Liver (tissue), 9 donors: ENCODE results near the gene USH2A. TPM values are rescaled to one million over a fixed set of nuclear protein-coding genes. Genes with fewer than 3 reads are reported as not detected.

Experiments used
- DNase-seq: peaks from one replicate; pipeline ENCODE4 v3.0.0-alpha.2; 2017; ENCODE audit warnings: low spot score
- H3K27ac ChIP-seq, 2 donors: one replicate each; pipeline ENCODE4 v1.7.0; 2013; ENCODE audit warnings: inconsistent platforms in 2 of 2, low read length in 2 of 2, control low read depth in 1 of 2, low read depth in 1 of 2, mild to moderate bottlenecking in 1 of 2
- H3K27me3 ChIP-seq, 4 donors: one replicate each; pipeline versions ENCODE4 v1.6.1 to v1.7.0; 2013; ENCODE audit warnings: low read length in 3 of 4, inconsistent platforms in 1 of 4, mild to moderate bottlenecking in 1 of 4, moderate library complexity in 1 of 4; ENCODE audit not compliant: control insufficient read depth in 4 of 4, insufficient read depth in 4 of 4
- H3K36me3 ChIP-seq, 4 donors: one replicate each; pipeline versions ENCODE4 v1.6.1 to v1.7.0; 2013; ENCODE audit warnings: low read length in 3 of 4, mild to moderate bottlenecking in 3 of 4, low read depth in 1 of 4, moderate library complexity in 1 of 4; ENCODE audit not compliant: control insufficient read depth in 4 of 4, insufficient read depth in 3 of 4
- H3K4me1 ChIP-seq, 4 donors: one replicate each; pipeline versions ENCODE4 v1.6.1 to v1.7.0; 2013; ENCODE audit warnings: low read length in 3 of 4, mild to moderate bottlenecking in 3 of 4, moderate library complexity in 1 of 4; ENCODE audit not compliant: control insufficient read depth in 4 of 4, insufficient read depth in 4 of 4
- H3K4me3 ChIP-seq, 3 donors: one replicate each; pipeline versions ENCODE4 v1.6.1 to v1.7.0; 2013; ENCODE audit warnings: low read length in 3 of 3, control low read depth in 1 of 3, low read depth in 1 of 3, mild to moderate bottlenecking in 1 of 3
- H3K9ac ChIP-seq, 2 donors: one replicate each; pipeline ENCODE4 v1.7.0; 2013; ENCODE audit warnings: low read length in 2 of 2, mild to moderate bottlenecking in 2 of 2, moderate library complexity in 2 of 2, control low read depth in 1 of 2, low read depth in 1 of 2
- H3K9me3 ChIP-seq, 4 donors: one replicate each; pipeline versions ENCODE4 v1.6.1 to v1.7.0; 2013; ENCODE audit warnings: low read length in 3 of 4; ENCODE audit not compliant: control insufficient read depth in 4 of 4
- EGR1 ChIP-seq, 2 donors: IDR thresholded peaks; 2 replicates each; pipeline ENCODE4 v1.6.1; 2016 to 2018; ENCODE audit warnings: antibody characterized with exemption in 2 of 2, low read depth in 2 of 2
- FOXA1 ChIP-seq: IDR thresholded peaks from 2 replicates; pipeline ENCODE4 v1.6.1; 2016; ENCODE audit warnings: antibody characterized with exemption
- FOXA2 ChIP-seq: IDR thresholded peaks from 2 replicates; pipeline ENCODE4 v1.6.1; 2016; ENCODE audit warnings: antibody characterized with exemption
- GABPA ChIP-seq, 2 donors: IDR thresholded peaks in 1 of 2; conservative IDR thresholded peaks in 1 of 2; 2 replicates each; pipeline ENCODE4 v1.6.1; 2016; ENCODE audit warnings: antibody characterized with exemption in 2 of 2, mild to moderate bottlenecking in 1 of 2, moderate library complexity in 1 of 2
- HNF4A ChIP-seq, 2 donors: conservative IDR thresholded peaks; 2 replicates each; pipeline ENCODE4 v1.6.1; 2016; ENCODE audit warnings: antibody characterized with exemption in 2 of 2, mild to moderate bottlenecking in 2 of 2
- HNF4G ChIP-seq: IDR thresholded peaks from 2 replicates; pipeline ENCODE4 v1.6.1; 2016; ENCODE audit warnings: antibody characterized with exemption
- JUND ChIP-seq, 2 donors: IDR thresholded peaks; 2 replicates each; pipeline ENCODE4 v1.6.1; 2016; ENCODE audit warnings: antibody characterized with exemption in 2 of 2
- NR2F2 ChIP-seq: IDR thresholded peaks from 2 replicates; pipeline ENCODE4 v1.6.1; 2016; ENCODE audit warnings: antibody characterized with exemption
- RAD21 ChIP-seq, 2 donors: IDR thresholded peaks; 2 replicates each; pipeline ENCODE4 v1.6.1; 2016; ENCODE audit warnings: antibody characterized with exemption in 2 of 2, mild to moderate bottlenecking in 2 of 2
- RXRA ChIP-seq, 2 donors: IDR thresholded peaks; 2 replicates each; pipeline ENCODE4 v1.6.1; 2017 to 2018; ENCODE audit warnings: antibody characterized with exemption in 2 of 2, mild to moderate bottlenecking in 1 of 2
- SP1 ChIP-seq: IDR thresholded peaks from 2 replicates; pipeline ENCODE4 v1.6.1; 2018; ENCODE audit warnings: antibody characterized with exemption, mild to moderate bottlenecking
- TAF1 ChIP-seq: conservative IDR thresholded peaks from 2 replicates; pipeline ENCODE4 v1.6.1; 2016; ENCODE audit warnings: antibody characterized with exemption, mild to moderate bottlenecking
- YY1 ChIP-seq: IDR thresholded peaks from 2 replicates; pipeline ENCODE4 v1.6.1; 2016; ENCODE audit warnings: antibody characterized with exemption, mild to moderate bottlenecking
- polyA plus RNA-seq, 2 donors: library from polyadenylated mRNA; stranded (reverse) in 1 of 2; unstranded in 1 of 2; fragments of 200-250 nt in 1 of 2; fragments of >200 nt in 1 of 2; fragmentation: Nextera tagmentation in 1 of 2; extraction: Ambion mirVana in 1 of 2; gene quantifications; one replicate each; pipeline versions ENCODE4 v1.2.1 to v1.2.3, GENCODE V29; 2013 to 2015
- total RNA-seq, 2 donors: library from RNA; depleted of rRNA; stranded (reverse); fragments of >200 nt; gene quantifications; one replicate each; pipeline ENCODE4 v1.2.3, GENCODE V29; 2014
- TF ChIP-seq, protein P1 (sequence below): IDR thresholded peaks from 2 replicates; pipeline ENCODE4 v1.6.1; 2016; ENCODE audit warnings: antibody characterized with exemption
- TF ChIP-seq, protein P2 (sequence below): IDR thresholded peaks from 2 replicates; pipeline ENCODE4 v1.6.1; 2016; ENCODE audit warnings: antibody characterized with exemption, mild to moderate bottlenecking
- TF ChIP-seq, protein P3 (sequence below): IDR thresholded peaks from 2 replicates; pipeline ENCODE4 v1.6.1; 2016; ENCODE audit warnings: antibody characterized with exemption
- TF ChIP-seq, protein P4 (sequence below): fragments of 150-350 bp; IDR thresholded peaks from 2 replicates; pipeline ENCODE4 v1.5.1; 2017; ENCODE audit warnings: improper control_type of control experiment, low read depth, low read length; ENCODE audit not compliant: missing input control
- TF ChIP-seq, protein P5 (sequence below): IDR thresholded peaks from 2 replicates; pipeline ENCODE4 v1.6.1; 2016; ENCODE audit warnings: antibody characterized with exemption
- donor health status: healthy.
- donor health status: healthy.
- donor health status: healthy.
- donor health status: healthy.
- donor health status: healthy.

Gene USH2A
- total and polyA plus RNA-seq, 4 donors = 0.14 to 1.0 (median 0.31) TPM

DNA sequence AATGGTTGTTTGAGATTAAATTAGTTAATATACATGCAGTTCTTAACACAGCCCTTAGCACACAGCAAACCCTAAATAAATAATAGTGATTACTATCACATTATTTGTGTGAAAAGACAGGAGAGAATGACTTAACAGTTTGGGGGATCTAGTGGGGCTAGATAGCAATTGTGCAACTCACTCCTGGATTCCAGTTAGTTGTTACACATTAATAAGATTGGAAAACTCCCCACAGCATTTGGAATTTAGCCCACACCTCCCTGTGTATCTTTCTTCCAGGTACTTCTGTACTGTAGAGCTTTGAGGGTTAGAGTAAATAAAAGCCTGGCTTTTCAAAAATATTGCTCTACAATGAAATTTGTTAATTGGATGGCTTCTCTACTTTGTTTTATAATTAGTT is 763.0 kb downstream of the USH2A start:
- DNase-seq = no peak
- no peaks in the 10 kb centered on the region for H3K27me3 ChIP-seq
- H3K27ac ChIP-seq = peak overlapping the region; percentile 6 to 58
- H3K9ac ChIP-seq = no peak overlapping the region
- H3K36me3 ChIP-seq = no peaks in the 10 kb centered on the region
- TF ChIP-seq FOXA1 (peak; percentile 53), RAD21 (IDR thresholded peaks at IDR 0.05) (peak; percentile 24 to 48), HNF4A (conservative IDR thresholded peaks at IDR 0.05) (peak; percentile 72 to 79), EGR1 (IDR thresholded peaks at IDR 0.05; ENCODE audit: low read depth in 2 of 2) (no peak), JUND (IDR thresholded peaks at IDR 0.05) (peak in 1 of 2 donors; percentile 76), FOXA2 (peak; percentile 80), YY1 (peak; percentile 54), NR2F2 (no peak), HNF4G (no peak), GABPA (IDR thresholded peaks at IDR 0.05 in 1 of 2, conservative IDR thresholded peaks at IDR 0.05 in 1 of 2) (no peak), TAF1 (no peak), SP1 (peak; percentile 65), RXRA (IDR thresholded peaks at IDR 0.05) (peak; percentile 35 to 73)
- TF ChIP-seq, protein P1, sequence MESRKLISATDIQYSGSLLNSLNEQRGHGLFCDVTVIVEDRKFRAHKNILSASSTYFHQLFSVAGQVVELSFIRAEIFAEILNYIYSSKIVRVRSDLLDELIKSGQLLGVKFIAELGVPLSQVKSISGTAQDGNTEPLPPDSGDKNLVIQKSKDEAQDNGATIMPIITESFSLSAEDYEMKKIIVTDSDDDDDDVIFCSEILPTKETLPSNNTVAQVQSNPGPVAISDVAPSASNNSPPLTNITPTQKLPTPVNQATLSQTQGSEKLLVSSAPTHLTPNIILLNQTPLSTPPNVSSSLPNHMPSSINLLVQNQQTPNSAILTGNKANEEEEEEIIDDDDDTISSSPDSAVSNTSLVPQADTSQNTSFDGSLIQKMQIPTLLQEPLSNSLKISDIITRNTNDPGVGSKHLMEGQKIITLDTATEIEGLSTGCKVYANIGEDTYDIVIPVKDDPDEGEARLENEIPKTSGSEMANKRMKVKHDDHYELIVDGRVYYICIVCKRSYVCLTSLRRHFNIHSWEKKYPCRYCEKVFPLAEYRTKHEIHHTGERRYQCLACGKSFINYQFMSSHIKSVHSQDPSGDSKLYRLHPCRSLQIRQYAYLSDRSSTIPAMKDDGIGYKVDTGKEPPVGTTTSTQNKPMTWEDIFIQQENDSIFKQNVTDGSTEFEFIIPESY = peak; percentile 77
- TF ChIP-seq, protein P2, sequence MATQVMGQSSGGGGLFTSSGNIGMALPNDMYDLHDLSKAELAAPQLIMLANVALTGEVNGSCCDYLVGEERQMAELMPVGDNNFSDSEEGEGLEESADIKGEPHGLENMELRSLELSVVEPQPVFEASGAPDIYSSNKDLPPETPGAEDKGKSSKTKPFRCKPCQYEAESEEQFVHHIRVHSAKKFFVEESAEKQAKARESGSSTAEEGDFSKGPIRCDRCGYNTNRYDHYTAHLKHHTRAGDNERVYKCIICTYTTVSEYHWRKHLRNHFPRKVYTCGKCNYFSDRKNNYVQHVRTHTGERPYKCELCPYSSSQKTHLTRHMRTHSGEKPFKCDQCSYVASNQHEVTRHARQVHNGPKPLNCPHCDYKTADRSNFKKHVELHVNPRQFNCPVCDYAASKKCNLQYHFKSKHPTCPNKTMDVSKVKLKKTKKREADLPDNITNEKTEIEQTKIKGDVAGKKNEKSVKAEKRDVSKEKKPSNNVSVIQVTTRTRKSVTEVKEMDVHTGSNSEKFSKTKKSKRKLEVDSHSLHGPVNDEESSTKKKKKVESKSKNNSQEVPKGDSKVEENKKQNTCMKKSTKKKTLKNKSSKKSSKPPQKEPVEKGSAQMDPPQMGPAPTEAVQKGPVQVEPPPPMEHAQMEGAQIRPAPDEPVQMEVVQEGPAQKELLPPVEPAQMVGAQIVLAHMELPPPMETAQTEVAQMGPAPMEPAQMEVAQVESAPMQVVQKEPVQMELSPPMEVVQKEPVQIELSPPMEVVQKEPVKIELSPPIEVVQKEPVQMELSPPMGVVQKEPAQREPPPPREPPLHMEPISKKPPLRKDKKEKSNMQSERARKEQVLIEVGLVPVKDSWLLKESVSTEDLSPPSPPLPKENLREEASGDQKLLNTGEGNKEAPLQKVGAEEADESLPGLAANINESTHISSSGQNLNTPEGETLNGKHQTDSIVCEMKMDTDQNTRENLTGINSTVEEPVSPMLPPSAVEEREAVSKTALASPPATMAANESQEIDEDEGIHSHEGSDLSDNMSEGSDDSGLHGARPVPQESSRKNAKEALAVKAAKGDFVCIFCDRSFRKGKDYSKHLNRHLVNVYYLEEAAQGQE = peak; percentile 54
- TF ChIP-seq, protein P3, sequence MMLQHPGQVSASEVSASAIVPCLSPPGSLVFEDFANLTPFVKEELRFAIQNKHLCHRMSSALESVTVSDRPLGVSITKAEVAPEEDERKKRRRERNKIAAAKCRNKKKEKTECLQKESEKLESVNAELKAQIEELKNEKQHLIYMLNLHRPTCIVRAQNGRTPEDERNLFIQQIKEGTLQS = no peak
- TF ChIP-seq, protein P4, sequence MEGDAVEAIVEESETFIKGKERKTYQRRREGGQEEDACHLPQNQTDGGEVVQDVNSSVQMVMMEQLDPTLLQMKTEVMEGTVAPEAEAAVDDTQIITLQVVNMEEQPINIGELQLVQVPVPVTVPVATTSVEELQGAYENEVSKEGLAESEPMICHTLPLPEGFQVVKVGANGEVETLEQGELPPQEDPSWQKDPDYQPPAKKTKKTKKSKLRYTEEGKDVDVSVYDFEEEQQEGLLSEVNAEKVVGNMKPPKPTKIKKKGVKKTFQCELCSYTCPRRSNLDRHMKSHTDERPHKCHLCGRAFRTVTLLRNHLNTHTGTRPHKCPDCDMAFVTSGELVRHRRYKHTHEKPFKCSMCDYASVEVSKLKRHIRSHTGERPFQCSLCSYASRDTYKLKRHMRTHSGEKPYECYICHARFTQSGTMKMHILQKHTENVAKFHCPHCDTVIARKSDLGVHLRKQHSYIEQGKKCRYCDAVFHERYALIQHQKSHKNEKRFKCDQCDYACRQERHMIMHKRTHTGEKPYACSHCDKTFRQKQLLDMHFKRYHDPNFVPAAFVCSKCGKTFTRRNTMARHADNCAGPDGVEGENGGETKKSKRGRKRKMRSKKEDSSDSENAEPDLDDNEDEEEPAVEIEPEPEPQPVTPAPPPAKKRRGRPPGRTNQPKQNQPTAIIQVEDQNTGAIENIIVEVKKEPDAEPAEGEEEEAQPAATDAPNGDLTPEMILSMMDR = no peak
- TF ChIP-seq, protein P5, sequence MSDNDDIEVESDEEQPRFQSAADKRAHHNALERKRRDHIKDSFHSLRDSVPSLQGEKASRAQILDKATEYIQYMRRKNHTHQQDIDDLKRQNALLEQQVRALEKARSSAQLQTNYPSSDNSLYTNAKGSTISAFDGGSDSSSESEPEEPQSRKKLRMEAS = peak; percentile 64
- H3K4me1 ChIP-seq = peaks cover 0 to 26% (median 22%) of the 10 kb centered on the region in 4 donors
- no peaks in the 10 kb centered on the region for H3K9me3 ChIP-seq
- H3K4me3 ChIP-seq = no peak overlapping the region
